NCI-H146 treated with DMSO at 0.1 percent for 48 hours (cell line): ENCODE data around the gene LY6G6C.

ENCODE experiments used
- DNase-seq: peaks from one replicate; lab custom pipeline; 2025; ENCODE audit not compliant: unreplicated experiment; lab: John Stamatoyannopoulos, UW

The LY6G6C gene

DNA sequence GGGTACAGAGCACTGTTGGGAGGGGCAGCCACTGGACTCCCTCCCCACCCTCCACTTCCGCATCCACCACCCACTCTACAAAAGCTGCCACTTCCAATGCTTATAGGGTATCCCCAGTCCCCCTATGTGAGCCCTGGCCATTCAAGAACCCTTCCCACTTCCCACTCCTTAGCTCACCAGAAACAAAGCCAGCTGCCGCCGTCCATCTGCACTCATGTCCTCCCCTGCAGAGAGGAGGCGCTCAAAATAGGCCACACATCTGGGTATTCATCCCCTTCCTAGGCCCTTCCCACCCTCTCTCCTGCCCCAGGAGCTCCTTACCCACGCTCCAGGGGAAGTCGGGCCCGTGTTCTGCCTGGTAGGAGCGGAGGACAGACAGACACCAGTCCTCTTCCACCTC is 34.2 kb downstream of the LY6G6C start:
- DNase-seq: no peak

DNA sequence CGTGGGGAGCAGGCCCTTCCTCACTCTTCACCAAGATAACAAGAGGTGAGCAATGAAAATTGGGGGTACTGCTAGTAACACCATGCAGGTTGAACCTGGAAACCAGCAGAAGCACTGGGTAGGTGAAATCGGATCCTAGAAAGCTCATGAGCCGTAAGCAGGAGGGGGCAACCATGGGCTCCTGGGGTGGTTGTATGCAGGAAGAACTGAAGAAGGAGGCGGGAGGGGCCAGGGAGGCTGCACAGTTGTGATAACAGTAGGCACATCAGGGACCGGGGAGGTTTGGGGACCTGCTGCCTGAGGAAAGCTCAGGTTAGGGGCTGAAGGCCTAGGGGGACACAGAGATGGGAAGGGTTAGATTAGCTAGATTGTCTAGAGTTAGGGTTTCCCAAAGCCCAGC is 35.1 kb downstream of the LY6G6C start:
- no peak for DNase-seq

GRCh38 chr6:31683591-31683990 is 38.0 kb downstream of the LY6G6C start:
- DNase-seq: no peak

GRCh38 chr6:31681135-31681671 is 40.3 kb downstream of the LY6G6C start:
- no peak for DNase-seq

DNA sequence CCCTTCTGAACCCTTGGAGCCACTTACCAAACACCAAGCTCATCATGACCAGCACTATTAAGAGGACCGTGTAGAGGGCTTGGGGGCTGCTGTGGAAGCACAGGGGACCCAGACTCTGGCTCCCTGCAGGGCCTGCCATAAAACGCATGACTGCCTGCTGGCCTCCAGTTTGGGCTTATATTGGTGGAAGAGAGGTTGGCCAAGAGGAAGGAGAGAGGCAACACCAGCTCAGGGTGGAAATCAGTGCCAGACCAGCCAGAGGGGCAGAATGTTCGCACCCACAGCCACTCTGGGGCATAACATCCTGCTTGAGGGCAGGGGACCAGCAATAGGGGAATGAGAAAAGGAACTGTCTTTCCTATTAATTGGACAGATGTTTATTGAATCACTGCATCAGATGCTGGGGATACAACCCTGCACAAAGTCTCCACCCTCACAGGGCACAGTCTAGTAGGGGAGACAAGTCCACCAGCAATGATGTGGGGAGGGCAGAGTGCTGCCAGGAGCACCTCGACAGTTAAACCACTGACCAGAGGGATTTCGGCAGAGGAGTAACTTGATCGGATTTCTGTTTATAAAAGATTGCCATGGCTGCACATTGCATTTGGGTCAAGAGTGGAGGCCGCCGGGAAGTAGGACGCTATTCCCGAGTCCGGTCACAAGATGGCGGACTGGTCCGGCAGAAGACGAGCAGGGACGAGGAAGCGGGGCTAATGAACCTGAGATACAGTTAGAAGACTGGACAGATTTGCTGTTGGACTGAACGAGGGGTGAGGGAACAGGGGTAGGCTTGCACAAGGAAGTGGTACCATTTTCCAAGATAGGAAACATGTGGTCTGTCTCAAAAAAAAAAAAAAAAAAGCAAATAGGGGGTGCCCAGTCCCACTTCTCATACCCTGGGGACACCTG is 41.1 kb downstream of the LY6G6C start, which contains the start of gene LY6G5C:
TSS of gene LY6G5C (minus strand) at position 842 of the 909 bp plus-strand sequence. CDS start at position 148, 694 bp downstream.
- DNase-seq: peak; percentile 81

DNA sequence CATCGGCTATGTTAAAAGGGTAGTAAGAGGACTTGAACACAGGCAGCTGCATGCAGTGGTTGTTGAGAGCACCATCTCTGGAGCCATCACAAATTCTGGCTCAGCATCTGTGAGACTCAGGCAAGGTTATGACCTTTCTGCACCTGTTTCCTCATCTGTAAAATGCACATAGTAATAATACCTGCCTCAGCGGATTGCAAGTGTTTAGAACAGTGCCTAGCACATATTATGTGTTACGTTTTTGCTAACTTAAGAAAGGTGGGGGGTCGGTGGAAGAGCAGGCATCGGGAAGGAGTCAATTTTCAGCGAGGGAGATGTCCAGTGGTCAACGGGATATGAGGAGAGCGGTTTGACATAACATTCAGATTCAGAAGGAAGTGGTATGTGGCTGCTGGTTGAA is 43.6 kb downstream of the LY6G6C start:
- DNase-seq: no peak

- no peak for DNase-seq
Observed at GRCh38 chr6:31676904-31677303, 44.6 kb downstream of the LY6G6C start.

- DNase-seq: no peak
Observed at GRCh38 chr6:31676322-31676903, 45.1 kb downstream of the LY6G6C start.

DNA sequence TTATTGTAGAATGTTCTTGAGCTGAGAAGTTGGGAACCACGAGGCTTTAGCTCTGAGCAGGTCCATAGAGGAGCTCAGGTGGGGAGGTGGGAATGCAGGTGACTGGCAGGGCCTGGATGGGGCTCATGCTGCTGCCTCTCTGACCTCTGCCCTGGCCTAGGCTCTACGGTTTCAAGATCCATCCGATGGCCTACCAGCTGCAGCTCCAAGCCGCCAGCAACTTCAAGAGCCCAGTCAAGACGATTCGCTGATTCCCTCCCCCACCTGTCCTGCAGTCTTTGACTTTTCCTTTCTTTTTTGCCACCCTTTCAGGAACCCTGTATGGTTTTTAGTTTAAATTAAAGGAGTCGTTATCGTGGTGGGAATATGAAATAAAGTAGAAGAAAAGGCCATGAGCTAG is 51.9 kb downstream of the LY6G6C start, which contains the start of gene LY6G5B:
TSS of gene LY6G5B (plus strand) at position 301 of the 400 bp plus-strand sequence. CDS start 975 bp downstream, outside the sequence.
- no peak for DNase-seq
